A549 (cell line): ENCODE results near the gene CD2BP2. TPM values are rescaled to one million over a fixed set of nuclear protein-coding genes. Genes with fewer than 3 reads are reported as not detected.
"Not testable (repeated sequence)": the region's sequence is repeated elsewhere in the genome, so short reads cannot be mapped to it uniquely, and the experiment has no call there.

Experiments
- ATAC-seq, 2 experiments: fragments of 200-7000 bp in 1 of 2; fragments of >200 bp in 1 of 2; cut with Nextera tagmentation in 1 of 2; cut with Tn5 transposase in 1 of 2; 3 replicates each; pipeline versions ENCODE4 v1.8.0 to v1.9.1; 2018 to 2020; ENCODE audit warnings: mild to moderate bottlenecking in 1 of 2, moderate library complexity in 1 of 2
- CTCF ChIA-PET: fragments of 300-600 bp; sonication (Branson Sonifier 250); formaldehyde crosslinking; extraction: SDS; loops from one replicate; lab custom pipeline; 2021; ENCODE audit warnings: antibody characterized with exemption, inconsistent platforms; lab: Yijun Ruan, JAX
- POLR2A ChIA-PET: fragments of 350-600 bp; formaldehyde crosslinking; extraction: SDS; loops from one replicate; lab custom pipeline; 2021; ENCODE audit warnings: antibody characterized with exemption, inconsistent platforms; lab: Yijun Ruan, JAX
- DNase-seq, 2 experiments: peaks; one replicate each; pipeline versions ENCODE4 v3.0.0 to v3.0.0-alpha.2; 2011 to 2016; ENCODE audit warnings: low read depth in 1 of 2, low spot score in 1 of 2
- FAIRE-seq: peaks from 2 replicates; lab custom pipeline; 2011; peaks lifted over from hg19 to GRCh38; lab: Jason Lieb, UNC
- H3K27ac ChIP-seq, 2 experiments: fragments of >200 bp; sonication (Bioruptor Twin); formaldehyde crosslinking; 3 replicates each; pipeline ENCODE4 v1.5.1; 2016 to 2017
- H3K4me1 ChIP-seq: fragments of >200 bp; sonication (Bioruptor Twin); formaldehyde crosslinking; 3 replicates; pipeline ENCODE4 v1.6.1; 2016
- H3K4me2 ChIP-seq: fragments of >200 bp; sonication (Bioruptor Twin); formaldehyde crosslinking; 3 replicates; pipeline ENCODE4 v1.6.1; 2016
- H3K4me3 ChIP-seq: fragments of >200 bp; sonication (Bioruptor Twin); formaldehyde crosslinking; 3 replicates; pipeline ENCODE4 v1.5.1; 2016
- H3K9me3 ChIP-seq: fragments of >200 bp; sonication (Bioruptor Twin); formaldehyde crosslinking; 3 replicates; pipeline ENCODE4 v1.6.1; 2016
- CBX8 ChIP-seq: fragments of 200-600 bp; sonication (generic); IDR thresholded peaks from 2 replicates; pipeline ENCODE4 v1.6.1; 2016
- CHD2 ChIP-seq: fragments of 150-350 bp; IDR thresholded peaks from 2 replicates; pipeline ENCODE4 v1.6.1; 2014; ENCODE audit warnings: low read length; ENCODE audit not compliant: partially characterized antibody
- CTCF ChIP-seq: fragments of >200 bp; sonication (Bioruptor Twin); formaldehyde crosslinking; IDR thresholded peaks from 3 replicates; pipeline ENCODE4 v1.5.1; 2016
- EP300 ChIP-seq, 2 experiments: fragments of >200 bp; sonication (Bioruptor Twin); formaldehyde crosslinking; IDR thresholded peaks; 2 replicates in 1 of 2; 3 replicates in 1 of 2; pipeline ENCODE4 v1.6.1; 2016 to 2017
- ESRRA ChIP-seq: fragments of 150-350 bp; IDR thresholded peaks from 2 replicates; pipeline ENCODE4 v1.6.1; 2014; ENCODE audit warnings: mild to moderate bottlenecking, low read length, borderline replicate concordance
- FOSL2 ChIP-seq, 2 experiments: fragments of 450-650 bp in 1 of 2; fragments of >200 bp in 1 of 2; sonication (Bioruptor Twin) in 1 of 2; formaldehyde crosslinking; IDR thresholded peaks; 2 replicates each; pipeline versions ENCODE4 v1.5.0 to v1.6.1; 2016 to 2020; ENCODE audit warnings: mild to moderate bottlenecking in 1 of 2, moderate library complexity in 1 of 2
- HDAC2 ChIP-seq: fragments of 200-600 bp; sonication (generic); IDR thresholded peaks from 2 replicates; pipeline ENCODE4 v1.6.1; 2016
- HEYL ChIP-seq: fragments of 250-450 bp; sonication (Bioruptor Pico); IDR thresholded peaks from 2 replicates; pipeline ENCODE4 v1.8.0; 2021; ENCODE audit warnings: mild to moderate bottlenecking, moderate library complexity
- HOXB13 ChIP-seq: fragments of 250-450 bp; sonication (Bioruptor Pico); IDR thresholded peaks from 2 replicates; pipeline ENCODE4 v1.5.0; 2020; ENCODE audit warnings: low read depth, mild to moderate bottlenecking, moderate library complexity
- JUN ChIP-seq, 2 experiments: fragments of >200 bp; sonication (Bioruptor Twin); formaldehyde crosslinking; IDR thresholded peaks; 2 replicates in 1 of 2; 3 replicates in 1 of 2; pipeline ENCODE4 v1.6.1; 2016 to 2017
- JUNB ChIP-seq: fragments of >200 bp; sonication (Bioruptor Twin); formaldehyde crosslinking; IDR thresholded peaks from 2 replicates; pipeline ENCODE4 v1.6.1; 2016
- KDM1A ChIP-seq: fragments of 200-600 bp; sonication (generic); IDR thresholded peaks from 2 replicates; pipeline ENCODE4 v1.6.1; 2016; ENCODE audit warnings: low read depth, mild to moderate bottlenecking
- KDM5A ChIP-seq: fragments of 200-600 bp; sonication (generic); IDR thresholded peaks from 2 replicates; pipeline ENCODE4 v1.6.1; 2016; ENCODE audit warnings: antibody characterized with exemption, mild to moderate bottlenecking
- MAFK ChIP-seq: fragments of 450-650 bp; IDR thresholded peaks from 2 replicates; pipeline ENCODE4 v1.6.1; 2014; ENCODE audit not compliant: partially characterized antibody
- MAZ ChIP-seq: fragments of 150-350 bp; IDR thresholded peaks from 2 replicates; pipeline ENCODE4 v1.6.1; 2014; ENCODE audit warnings: antibody characterized with exemption, low read depth, low read length, borderline replicate concordance
- NFE2L2 ChIP-seq: fragments of 150-350 bp; conservative IDR thresholded peaks from 2 replicates; pipeline ENCODE4 v1.6.1; 2014; ENCODE audit warnings: low read length
- PHF8 ChIP-seq: fragments of 200-600 bp; sonication (generic); IDR thresholded peaks from 2 replicates; pipeline ENCODE4 v1.6.1; 2016; ENCODE audit warnings: low read depth, mild to moderate bottlenecking, antibody characterized with exemption, moderate library complexity, borderline replicate concordance
- POLR2A ChIP-seq: IDR thresholded peaks from 2 replicates; pipeline ENCODE4 v1.6.1; 2012; ENCODE audit warnings: mild to moderate bottlenecking, low read length
- POLR2AphosphoS2 ChIP-seq: conservative IDR thresholded peaks from 2 replicates; pipeline ENCODE4 v1.6.1; 2012; ENCODE audit warnings: low read length, improper control_type of control experiment, inconsistent platforms
- RAD21 ChIP-seq, 2 experiments: fragments of >200 bp in 1 of 2; sonication (Bioruptor Twin) in 1 of 2; formaldehyde crosslinking in 1 of 2; IDR thresholded peaks in 1 of 2; conservative IDR thresholded peaks in 1 of 2; 2 replicates in 1 of 2; 3 replicates in 1 of 2; pipeline ENCODE4 v1.6.1; 2012 to 2018; ENCODE audit warnings: inconsistent platforms in 1 of 2
- RARB ChIP-seq: fragments of 250-450 bp; sonication (Bioruptor Pico); IDR thresholded peaks from 2 replicates; pipeline ENCODE4 v1.8.0; 2021; ENCODE audit warnings: mild to moderate bottlenecking, moderate library complexity
- RFX5 ChIP-seq: fragments of 450-650 bp; IDR thresholded peaks from 2 replicates; pipeline ENCODE4 v1.7.1; 2014; ENCODE audit warnings: antibody characterized with exemption, mild to moderate bottlenecking, moderate library complexity
- SMC3 ChIP-seq: fragments of >200 bp; sonication (Bioruptor Twin); formaldehyde crosslinking; IDR thresholded peaks from 3 replicates; pipeline ENCODE4 v1.6.1; 2018; ENCODE audit warnings: inconsistent platforms
- TP53 ChIP-seq: fragments of 250-450 bp; sonication (Bioruptor Pico); IDR thresholded peaks from 2 replicates; pipeline ENCODE4 v1.5.0; 2021; ENCODE audit warnings: mild to moderate bottlenecking, moderate library complexity
- ZC3H11A ChIP-seq: fragments of 450-650 bp; IDR thresholded peaks from 2 replicates; pipeline ENCODE4 v1.6.1; 2014; ENCODE audit warnings: antibody characterized with exemption, mild to moderate bottlenecking
- ZNF302 ChIP-seq: fragments of 250-450 bp; sonication (Bioruptor Pico); IDR thresholded peaks from 2 replicates; pipeline ENCODE4 v1.9.0; 2021; ENCODE audit warnings: inconsistent platforms, mild to moderate bottlenecking, moderate library complexity
- WGBS: methylation state at CpG from one replicate; pipeline ENCODE4 v1.1.6; 2017; ENCODE audit errors: missing lambda C conversion rate; 5-methylcytosine and 5-hydroxymethylcytosine counted together
- polyA plus RNA-seq, 4 experiments: library from polyadenylated mRNA; depleted of rRNA in 3 of 4; stranded (reverse); fragments of >200 nt; fragmentation: RNase III in 1 of 4; extraction: RNeasy Plus Mini Kit Qiagen cat#74134 plus additional on column Dnase treatment in 1 of 4; gene quantifications; 2 replicates in 3 of 4; 3 replicates in 1 of 4; pipeline ENCODE4 v1.2.3, GENCODE V29; 2011 to 2017
- TF ChIP-seq, protein P1 (sequence below): fragments of 200-600 bp; sonication (generic); IDR thresholded peaks from 2 replicates; pipeline ENCODE4 v1.6.1; 2016; ENCODE audit warnings: antibody characterized with exemption, mild to moderate bottlenecking, moderate library complexity
- TF ChIP-seq, protein P2 (sequence below): IDR thresholded peaks from 2 replicates; pipeline ENCODE4 v1.6.1; 2012

The CD2BP2 gene
- polyA plus RNA-seq, 2 of the 4 experiments (the other 2 are of a cell fraction), result 35.6 to 54.0 TPM

DNA sequence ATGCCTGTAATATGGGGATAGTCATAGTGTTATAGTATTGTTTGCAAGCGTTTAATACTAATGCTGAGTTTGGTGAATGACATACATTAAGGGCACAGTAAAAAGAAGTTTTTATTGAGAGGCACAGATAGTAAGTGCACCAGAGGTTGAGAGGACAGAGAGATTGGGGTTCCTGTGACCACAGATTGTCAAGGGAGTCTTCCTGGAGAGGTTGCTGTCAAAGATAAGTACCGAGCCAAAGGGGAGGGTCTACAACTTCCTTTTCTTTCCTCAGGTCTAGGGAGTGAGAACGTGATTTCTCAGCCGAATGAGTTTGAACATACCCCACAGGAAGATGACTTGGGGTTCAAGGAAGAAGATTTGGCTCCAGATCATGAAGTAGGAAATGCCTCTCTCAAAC is 41.9 kb upstream of the CD2BP2 start (continued):
- TF ChIP-seq, protein P1, sequence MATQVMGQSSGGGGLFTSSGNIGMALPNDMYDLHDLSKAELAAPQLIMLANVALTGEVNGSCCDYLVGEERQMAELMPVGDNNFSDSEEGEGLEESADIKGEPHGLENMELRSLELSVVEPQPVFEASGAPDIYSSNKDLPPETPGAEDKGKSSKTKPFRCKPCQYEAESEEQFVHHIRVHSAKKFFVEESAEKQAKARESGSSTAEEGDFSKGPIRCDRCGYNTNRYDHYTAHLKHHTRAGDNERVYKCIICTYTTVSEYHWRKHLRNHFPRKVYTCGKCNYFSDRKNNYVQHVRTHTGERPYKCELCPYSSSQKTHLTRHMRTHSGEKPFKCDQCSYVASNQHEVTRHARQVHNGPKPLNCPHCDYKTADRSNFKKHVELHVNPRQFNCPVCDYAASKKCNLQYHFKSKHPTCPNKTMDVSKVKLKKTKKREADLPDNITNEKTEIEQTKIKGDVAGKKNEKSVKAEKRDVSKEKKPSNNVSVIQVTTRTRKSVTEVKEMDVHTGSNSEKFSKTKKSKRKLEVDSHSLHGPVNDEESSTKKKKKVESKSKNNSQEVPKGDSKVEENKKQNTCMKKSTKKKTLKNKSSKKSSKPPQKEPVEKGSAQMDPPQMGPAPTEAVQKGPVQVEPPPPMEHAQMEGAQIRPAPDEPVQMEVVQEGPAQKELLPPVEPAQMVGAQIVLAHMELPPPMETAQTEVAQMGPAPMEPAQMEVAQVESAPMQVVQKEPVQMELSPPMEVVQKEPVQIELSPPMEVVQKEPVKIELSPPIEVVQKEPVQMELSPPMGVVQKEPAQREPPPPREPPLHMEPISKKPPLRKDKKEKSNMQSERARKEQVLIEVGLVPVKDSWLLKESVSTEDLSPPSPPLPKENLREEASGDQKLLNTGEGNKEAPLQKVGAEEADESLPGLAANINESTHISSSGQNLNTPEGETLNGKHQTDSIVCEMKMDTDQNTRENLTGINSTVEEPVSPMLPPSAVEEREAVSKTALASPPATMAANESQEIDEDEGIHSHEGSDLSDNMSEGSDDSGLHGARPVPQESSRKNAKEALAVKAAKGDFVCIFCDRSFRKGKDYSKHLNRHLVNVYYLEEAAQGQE, result no peak
- TF ChIP-seq RARB (CRISPR knock-in tag) (no peak), CBX8 (no peak)

- not testable (repeated sequence) for H3K9me3 ChIP-seq, ATAC-seq, FAIRE-seq, DNase-seq
- POLR2A ChIA-PET, result interaction anchor here (1.3 kb wide), 1 partner anchor 13 kb away, joined by 3 read pairs; no protein-coding TSS in a partner anchor
- Histone ChIP-seq H3K4me2 (peak overlapping the region; percentile 97), H3K4me3 (peak overlapping the region; percentile 86), H3K4me1 (peaks cover 12% of the 10 kb centered on the region), H3K27ac (peak overlapping the region in 1 of 2 experiments; percentile 98; a peak in 1 of 6 replicates)
- WGBS, result 83% methylated on average over 4 of the region's 4 CpGs
- CTCF ChIA-PET, result interaction anchor here (0.7 to 11.5 kb wide), 5 partner anchors 8 to 34 kb away, joined by 3 to 149 read pairs (median 10); partner anchors contain the start of genes DCTPP1 and ZNF771
Observed at GRCh38 chr16:30396627-30397026, 41.5 kb upstream of the CD2BP2 start.

DNA sequence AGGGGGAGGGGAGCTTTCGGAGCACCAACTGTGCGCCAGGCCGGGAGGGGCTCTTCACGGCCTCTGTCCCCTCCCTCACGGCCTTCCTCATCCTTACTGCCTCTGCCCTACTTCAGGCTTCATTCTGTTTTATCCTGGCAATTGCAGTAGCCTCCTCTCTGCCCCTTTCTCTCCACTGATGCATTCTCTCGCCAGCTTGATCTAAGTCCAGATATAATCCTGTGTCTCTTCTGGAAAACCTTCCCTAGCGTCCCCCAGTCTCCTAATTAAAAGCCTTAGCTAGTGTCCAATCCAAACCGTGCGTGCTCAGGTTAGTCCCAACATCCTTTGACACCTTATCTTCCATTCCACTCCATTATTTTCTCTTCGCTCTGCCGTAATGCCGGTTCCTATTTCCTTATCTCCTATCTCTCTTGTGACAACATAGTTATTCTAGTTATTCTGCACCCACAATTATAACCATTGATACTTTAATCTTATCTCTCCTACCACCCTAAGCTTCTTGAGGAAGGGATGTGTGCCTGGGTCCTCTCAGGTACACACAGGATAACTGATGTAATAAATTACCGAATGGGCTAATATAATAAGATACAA is 41.0 kb upstream of the CD2BP2 start:
- H3K4me1 ChIP-seq, result peaks cover 12% of the 10 kb centered on the region

GRCh38 chr16:30395155-30395991 is 40.3 kb upstream of the CD2BP2 start, which contains the start of gene ZNF48:
Gene ZNF48 (plus strand): TSS chr16:30395420. CDS start chr16:30395795, 375 bp downstream.
- ChIA-PET POLR2A (interaction anchor here (0.5 to 1.7 kb wide), 12 partner anchors 9 to 255 kb away, joined by 3 to 13 read pairs (median 4); partner anchors contain the start of genes SEPTIN1, TBC1D10B and ZNF771), CTCF (interaction anchor here (0.6 to 11.5 kb wide), 14 partner anchors 13 to 219 kb away, joined by 3 to 149 read pairs (median 4); partner anchors contain the start of genes DCTPP1, SEPTIN1 and ZNF771)
- H3K27ac ChIP-seq, result peak within 1 kb of the TSS; percentile 95 to 98
- H3K4me2 ChIP-seq, result peak within 1 kb of the TSS; percentile 97
- H3K9me3 ChIP-seq, result no peaks in the 10 kb centered on the region
- ATAC-seq, result peak; percentile 82 to 88
- no peak for FAIRE-seq
- DNase-seq, result peak; percentile 59 to 88
- whole genome bisulfite sequencing, result under 1% methylated on average over 47 of the region's 103 CpGs
- H3K4me1 ChIP-seq, result peaks cover 12% of the 10 kb centered on the region
- peak within 1 kb of the TSS; percentile 86 for H3K4me3 ChIP-seq
- TF ChIP-seq KDM5A (no peak), RFX5 (no peak), SMC3 (peak; percentile 43; the same call in 1 of the 3 replicates), MAZ (no peak), TP53 (no peak), NFE2L2 (no peak), JUNB (no peak), HOXB13 (no peak), CHD2 (no peak), POLR2A (peak; percentile 52), JUN (IDR thresholded peaks at IDR 0.05) (peak; percentile 75 to 92; a peak in 4 of 5 replicates), KDM1A (no peak), ZC3H11A (no peak), RAD21 (conservative IDR thresholded peaks at IDR 0.05 in 1 of 2, IDR thresholded peaks at IDR 0.05 in 1 of 2) (peak; percentile 4 to 36; a peak in 2 of 5 replicates), ESRRA (no peak), CTCF (peak; percentile 65)
- TF ChIP-seq, protein P2, sequence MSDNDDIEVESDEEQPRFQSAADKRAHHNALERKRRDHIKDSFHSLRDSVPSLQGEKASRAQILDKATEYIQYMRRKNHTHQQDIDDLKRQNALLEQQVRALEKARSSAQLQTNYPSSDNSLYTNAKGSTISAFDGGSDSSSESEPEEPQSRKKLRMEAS, result peak; percentile 55

More for the DNA sequence above, 41.0 kb upstream of the CD2BP2 start:
- H3K9me3 ChIP-seq, result no peaks in the 10 kb centered on the region
- ChIA-PET CTCF (interaction anchor here (0.7 to 11.5 kb wide), 8 partner anchors 9 to 219 kb away, joined by 3 to 149 read pairs (median 8); partner anchors contain the start of genes DCTPP1, SEPTIN1 and ZNF771), POLR2A (interaction anchor here (0.7 to 1.7 kb wide), 4 partner anchors 11 to 131 kb away, joined by 3 to 13 read pairs (median 7); partner anchors contain the start of genes TBC1D10B and ZNF771)
- peak overlapping the region; percentile 86 for H3K4me3 ChIP-seq
- H3K27ac ChIP-seq, result peak overlapping the region; percentile 95 to 98
- no peak for TF ChIP-seq POLR2AphosphoS2
- no peak for TF ChIP-seq HEYL (CRISPR knock-in tag)
- no peak for TF ChIP-seq FOSL2 (IDR thresholded peaks at IDR 0.05)
- no peak for TF ChIP-seq FOSL2 (CRISPR knock-in tag; IDR thresholded peaks at IDR 0.05)
- TF ChIP-seq EP300 (IDR thresholded peaks at IDR 0.05), result no peak
- TF ChIP-seq PHF8, result no peak
- no peak for TF ChIP-seq MAFK
- TF ChIP-seq KDM1A, result no peak
- TF ChIP-seq NFE2L2, result no peak
- no peak for TF ChIP-seq HDAC2
- no peak for TF ChIP-seq JUNB
- no peak for TF ChIP-seq ZNF302 (CRISPR knock-in tag)
- WGBS, result 24% methylated on average over 13 of the region's 13 CpGs
- DNase-seq (no peak), FAIRE-seq (no peak), ATAC-seq (no peak)
- H3K4me2 ChIP-seq, result peak overlapping the region; percentile 97
